Activated T-cell treated with anti-CD3 and anti-CD28 coated beads for 48 hours (primary cell): ENCODE data around the gene COX18.

ENCODE experiments used
- DNase-seq: peaks from one replicate; pipeline ENCODE4 v3.0.0-alpha.2; 2020; ENCODE audit warnings: low read depth

COX18 gene

DNA sequence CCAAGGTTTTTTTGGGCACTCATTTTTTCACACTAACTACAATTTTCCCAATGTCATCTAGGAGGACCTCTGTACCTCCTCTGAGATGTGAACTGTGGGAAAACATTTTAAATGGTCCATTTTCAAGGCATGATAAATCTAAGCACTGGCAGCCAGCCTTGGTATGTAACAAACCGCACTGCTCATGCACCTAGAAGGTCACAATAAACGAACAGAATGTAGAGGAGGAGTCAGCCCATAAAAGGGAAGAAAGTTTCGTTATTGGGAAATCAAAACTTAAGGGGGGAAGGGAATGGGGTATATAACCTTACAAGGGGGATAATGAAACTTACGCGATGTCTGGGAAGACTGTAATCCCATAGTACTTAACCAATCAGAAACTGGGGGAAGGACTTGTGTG lies 16.4 kb downstream of the COX18 start:
- no peak for DNase-seq

DNA sequence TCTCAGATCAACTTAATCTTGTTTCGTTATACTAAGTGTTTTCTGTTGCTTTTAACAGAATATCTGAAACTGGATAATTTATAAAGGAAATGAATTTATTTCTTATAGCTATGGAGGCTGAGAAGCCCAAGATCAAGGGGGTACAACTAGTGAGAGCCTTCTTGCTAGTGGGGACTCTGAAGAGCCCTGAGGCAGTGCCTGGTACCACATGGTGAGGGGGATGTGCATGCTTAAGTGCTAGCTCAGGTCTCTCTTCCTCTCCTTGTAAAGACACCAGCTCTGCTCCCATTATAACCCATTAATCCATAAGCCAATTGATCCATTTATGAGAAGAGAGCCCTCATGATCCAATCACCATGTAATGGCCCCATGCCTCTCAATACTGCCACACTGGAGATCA lies 17.9 kb downstream of the COX18 start:
- no peak for DNase-seq

DNA sequence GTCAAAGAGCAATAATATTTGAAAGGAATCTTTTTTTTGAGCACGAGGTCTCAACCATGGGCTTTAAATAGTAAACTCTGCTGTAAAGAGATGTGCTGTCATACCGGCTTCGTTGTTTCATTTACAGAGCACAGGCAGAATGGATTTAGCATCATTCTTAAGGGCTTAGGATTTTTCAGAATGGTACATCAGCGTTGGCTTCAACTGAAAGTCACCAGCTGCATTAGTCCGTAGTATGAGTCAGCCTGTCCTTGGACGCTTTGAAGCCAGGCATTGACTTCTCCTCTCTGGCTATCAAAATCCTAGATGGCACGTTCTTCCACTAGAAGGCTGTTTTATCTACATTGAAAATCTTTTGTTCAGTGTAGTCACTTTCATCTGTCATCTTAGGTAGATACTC lies 23.6 kb downstream of the COX18 start:
- no peak for DNase-seq

DNA sequence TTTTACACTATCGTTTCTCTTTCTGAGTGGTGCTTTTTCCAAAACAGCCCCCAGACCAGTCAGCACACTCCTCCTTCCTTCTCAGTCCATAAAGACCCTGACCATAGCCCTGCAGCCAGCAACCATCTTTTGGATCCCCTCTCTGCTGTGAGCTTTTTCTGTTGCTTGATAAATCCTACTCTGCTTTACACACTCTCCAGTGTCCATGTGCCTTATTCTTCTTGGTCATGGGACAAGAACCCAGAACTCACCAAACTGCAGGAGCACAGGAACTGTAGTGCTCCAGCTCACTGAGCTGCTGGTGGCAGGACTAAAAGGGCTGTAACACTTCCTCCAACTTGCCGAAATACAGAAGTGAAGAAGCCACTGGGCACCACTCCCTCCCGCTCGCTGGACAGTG lies 32.5 kb downstream of the COX18 start:
- no peak for DNase-seq

DNA sequence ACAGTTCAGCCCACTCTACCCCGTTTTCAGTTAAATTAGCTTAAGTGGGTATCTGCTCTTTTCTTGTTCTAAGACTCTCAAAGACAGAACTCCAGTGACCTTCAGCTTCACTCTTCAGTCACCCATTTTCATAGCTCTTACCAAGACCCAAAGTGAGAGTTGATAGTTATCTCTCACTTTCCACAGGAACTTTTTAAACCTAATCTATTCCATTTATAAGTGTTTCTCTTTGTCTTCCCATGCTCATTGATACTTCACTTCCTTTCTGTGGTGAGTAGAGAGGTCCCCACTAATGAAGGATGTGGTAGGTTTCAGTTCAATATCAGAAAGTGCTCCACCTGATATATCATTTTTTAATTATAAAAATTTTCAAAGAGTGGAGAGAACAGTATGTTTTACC lies 33.4 kb downstream of the COX18 start:
- no peak for DNase-seq

DNA sequence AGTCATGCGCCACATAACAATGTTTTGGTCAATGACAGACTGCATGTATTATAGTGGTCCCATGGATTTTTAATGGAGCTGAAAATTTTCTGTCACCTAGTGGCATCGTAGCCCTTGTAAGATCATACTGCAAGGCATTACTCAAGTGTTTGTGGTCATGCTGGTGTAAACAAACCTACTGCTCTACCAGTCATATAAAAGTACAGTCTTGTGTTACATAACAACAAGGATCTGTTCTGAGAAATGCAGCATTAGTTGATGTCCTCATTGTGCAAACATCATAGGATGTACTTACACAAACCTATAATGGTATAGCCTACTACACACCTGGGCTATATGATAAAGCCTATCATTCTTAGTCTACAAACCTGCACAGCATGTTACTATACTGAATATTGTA lies 34.6 kb downstream of the COX18 start:
- DNase-seq = no peak

DNA sequence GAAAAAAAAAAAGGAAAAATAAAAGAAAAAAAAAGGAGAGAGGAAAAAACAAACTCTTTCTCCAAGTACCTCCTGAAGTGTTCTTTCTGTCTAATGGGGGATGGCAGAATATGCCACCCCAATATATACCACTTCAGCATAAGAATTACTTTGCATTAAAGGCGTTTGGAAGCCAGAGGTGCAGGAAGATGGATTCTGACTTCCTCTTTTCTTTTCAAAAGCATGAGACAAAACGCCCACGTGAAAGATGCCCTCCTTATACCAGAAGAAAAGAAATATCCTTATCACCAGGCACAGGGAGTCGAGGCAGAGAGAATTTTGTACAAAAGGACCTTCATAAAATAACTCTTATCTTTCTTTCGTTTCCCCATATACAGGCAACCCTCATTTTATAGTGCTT lies 40.9 kb downstream of the COX18 start:
- DNase-seq = no peak

DNA sequence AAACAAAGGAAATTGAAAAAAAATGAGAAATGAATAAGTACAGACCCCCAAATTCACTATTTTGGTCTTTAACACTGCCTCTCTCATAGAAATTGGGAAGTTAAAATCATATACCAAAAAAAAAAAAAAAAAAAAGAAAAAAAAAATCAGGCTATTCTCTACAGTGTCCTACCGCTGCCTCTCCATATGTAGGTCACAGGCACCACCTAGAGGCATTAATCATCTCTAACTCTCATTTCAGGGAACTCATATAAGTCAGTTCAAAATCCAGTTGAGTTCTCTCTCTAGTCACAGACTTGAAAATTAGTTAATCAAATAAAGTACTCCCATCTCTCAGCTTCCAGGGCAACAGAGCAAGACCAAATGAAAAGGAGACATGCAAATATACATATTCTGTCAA lies 47.9 kb downstream of the COX18 start:
- no peak for DNase-seq

DNA sequence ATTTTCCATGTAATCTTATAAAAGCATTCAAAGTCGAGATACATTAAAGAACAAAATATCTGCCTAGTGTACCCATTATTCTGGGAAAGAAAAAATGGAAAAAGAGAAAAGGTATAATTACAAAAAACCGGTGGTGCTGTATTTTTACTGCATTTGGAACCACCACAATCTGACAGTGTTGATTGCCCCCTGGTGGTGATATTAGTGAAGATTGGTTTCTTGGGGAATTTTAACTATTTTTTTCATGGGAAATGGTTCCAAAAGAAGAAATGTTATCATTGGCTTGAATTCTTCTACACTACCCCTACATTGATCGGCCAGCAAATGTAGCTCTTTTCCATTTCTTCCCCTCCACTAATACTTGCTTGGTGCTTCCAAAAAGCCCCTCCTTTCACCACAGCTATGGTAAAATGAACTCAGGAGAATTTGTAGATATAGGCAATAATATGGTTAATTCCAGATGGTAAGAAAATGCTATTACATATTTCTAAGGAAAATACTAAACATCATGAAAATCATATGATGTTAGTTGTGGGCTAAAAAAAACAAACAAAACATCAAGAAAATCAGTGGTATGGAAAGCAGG lies 50.0 kb downstream of the COX18 start:
- no peak for DNase-seq

DNA sequence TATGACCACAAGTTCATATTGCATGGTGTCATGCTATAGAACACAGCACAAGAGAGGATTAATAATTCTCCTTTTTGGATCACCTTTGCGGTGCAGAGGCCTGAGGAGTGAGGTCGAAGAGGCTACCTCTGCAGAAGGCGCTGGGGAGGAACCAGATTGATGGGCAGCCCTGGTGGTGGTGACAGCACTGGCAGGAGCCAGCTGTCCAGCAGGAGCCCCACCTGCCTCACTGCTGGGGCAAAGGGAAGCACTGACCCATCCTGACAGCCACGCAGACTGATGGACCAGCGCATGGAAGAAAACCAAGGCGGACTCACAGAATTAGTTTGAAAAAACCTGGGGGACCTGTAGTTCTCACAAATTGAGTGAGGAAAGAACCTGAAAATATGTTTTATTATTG lies 50.9 kb downstream of the COX18 start:
- DNase-seq = no peak

DNA sequence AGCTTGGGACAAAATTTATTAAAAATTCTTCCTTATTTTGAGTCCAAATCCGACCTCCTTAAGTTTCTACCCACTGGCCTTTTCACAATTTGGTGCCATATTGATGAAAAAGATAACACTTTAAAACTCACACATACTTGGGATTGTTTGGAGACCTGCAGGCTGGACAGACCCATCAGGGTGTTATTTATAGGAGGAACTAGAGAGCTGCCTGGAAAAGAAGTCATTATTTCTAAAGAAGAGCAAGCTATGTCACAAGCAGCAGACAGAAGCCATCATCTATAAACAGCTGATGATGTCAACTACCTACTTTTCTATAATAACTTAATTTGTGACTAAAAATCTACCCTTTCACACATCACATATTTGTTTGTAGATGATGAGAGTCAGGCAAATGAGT lies 56.2 kb downstream of the COX18 start:
- DNase-seq = no peak

DNA sequence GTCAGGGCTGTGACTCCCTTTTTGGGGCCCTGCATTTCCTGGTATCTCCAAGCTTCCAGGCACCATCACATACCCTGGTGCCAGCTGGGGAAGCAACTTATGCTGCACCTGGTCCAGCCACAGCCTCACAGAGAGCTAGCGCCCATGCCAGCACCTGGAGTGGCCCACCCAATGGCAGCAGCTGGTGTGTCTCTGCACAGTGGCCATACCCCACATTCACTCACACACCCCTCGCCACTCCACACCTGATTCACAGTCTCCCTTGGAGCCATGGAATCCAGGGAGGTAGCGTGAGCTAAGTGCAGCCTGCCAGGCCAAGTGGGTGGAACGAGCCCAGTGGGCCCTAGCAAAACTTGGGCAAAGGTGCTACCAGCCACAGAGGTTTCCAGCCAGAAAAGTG lies 56.8 kb downstream of the COX18 start:
- DNase-seq = no peak

DNA sequence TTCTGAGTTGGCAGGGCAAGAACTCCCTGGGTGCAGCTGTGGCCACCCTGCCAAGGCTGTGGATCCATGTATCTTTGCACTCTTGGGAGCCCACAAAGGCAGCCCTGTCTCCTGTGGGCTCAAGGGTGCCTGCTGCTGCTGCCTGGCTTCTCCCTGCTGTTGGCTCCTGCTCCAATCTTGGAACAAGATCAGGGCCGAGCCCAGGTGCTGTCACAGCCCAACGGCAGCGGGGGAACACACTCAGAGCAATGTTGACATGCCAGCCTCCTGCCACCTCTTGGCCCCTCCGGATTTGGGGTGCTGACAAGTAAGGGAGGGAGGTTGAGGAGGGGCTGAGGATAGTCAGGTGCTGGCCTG lies 57.9 kb downstream of the COX18 start:
- DNase-seq = no peak

DNA sequence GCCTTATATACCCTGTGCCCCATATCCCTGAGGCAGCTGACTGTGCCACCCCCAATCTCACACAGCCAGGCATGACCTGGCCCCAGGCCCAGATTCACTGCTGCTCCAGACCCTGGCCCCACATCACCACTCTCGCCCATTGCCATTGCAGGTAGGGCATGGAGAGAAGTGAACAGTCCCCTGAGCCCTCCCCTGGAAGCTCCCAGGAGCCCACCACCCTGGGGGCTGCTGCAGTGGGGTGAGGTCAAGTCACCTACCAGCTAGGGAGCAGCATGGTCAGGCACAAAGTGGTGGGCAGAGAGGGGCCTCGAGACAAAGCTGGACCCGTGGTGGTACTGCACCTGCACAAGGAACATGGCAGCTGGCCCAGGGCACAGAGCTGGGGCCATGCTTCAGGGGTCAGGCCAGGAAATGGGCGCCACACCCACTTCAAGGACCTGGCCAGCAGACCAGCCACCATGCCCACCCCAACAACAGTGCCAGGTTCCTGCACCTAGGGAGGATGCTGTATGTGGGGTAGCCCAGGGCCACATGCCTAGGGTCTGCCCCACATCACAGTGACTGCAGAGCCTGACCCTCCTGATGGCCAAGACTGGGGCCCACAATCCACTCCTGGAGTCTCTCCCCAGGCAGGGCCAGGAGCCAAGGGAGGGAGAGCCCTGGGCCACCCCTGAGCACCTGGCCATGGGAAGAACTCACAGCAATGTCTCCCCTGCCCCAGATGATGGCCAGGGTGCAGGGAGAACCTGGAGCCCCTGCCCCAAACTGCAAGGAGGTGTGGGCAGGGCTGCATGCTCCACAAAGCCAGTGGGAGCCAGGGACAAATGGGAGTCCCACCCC lies 58.5 kb downstream of the COX18 start:
- no peak for DNase-seq

DNA sequence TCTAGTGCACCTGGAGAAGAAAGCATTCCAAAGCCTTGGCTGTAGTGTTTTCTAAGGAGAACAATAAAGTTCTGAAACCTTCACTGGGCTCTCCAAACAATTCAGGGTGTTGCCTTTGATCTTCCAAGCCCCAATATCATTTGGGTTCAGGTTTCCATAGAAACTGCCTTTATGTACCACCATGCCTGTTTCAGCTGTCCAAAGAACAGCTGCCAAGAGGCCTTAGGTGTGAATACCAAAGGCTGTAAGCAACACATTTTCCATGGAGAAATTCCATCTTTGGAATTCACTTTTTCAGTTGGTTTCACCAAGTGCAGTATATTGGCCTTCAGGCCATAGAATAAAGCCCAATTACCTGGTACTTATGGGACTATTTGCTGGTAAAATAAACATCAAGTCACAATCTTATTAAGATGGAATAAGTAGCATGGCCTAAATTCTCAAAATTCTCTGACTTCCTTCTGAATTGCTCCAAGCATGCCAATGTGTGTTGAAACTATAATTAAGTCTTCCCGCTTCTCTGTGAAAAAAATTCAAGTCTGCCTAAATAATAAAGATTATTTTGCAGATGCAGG lies 61.9 kb downstream of the COX18 start:
- DNase-seq = no peak

DNA sequence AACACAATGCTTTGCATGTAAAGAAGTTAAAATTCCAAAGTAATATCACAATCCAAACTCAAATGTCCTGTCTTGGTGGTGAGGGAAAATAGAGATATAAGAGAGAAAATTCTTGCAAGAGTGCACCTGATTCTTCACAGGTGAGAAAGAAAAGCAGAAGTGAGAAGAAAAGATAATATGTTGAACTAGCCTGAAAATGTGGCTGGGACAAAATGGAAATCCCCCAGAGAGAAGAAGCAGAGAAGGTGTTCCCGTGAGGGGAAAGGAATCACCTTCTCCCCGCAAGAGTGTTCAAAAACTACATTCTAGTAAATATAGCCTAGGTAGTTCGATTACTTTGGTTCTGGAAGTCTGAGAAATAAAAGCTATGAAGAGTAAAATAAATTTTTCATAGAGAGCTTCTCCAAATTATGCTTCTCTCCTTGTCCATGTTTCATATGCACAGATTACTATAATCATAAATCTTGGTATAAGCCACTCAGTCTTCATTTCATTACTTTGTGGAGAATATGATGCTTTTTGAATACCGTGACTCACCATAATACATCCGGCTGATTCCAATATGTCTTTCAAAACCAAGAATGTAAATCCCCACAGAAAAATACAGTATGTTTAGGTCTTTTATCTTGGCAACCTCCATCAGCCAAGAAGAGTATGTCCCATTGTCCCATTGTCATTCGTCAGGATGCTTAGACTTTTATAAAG lies 63.1 kb downstream of the COX18 start:
- DNase-seq = no peak

DNA sequence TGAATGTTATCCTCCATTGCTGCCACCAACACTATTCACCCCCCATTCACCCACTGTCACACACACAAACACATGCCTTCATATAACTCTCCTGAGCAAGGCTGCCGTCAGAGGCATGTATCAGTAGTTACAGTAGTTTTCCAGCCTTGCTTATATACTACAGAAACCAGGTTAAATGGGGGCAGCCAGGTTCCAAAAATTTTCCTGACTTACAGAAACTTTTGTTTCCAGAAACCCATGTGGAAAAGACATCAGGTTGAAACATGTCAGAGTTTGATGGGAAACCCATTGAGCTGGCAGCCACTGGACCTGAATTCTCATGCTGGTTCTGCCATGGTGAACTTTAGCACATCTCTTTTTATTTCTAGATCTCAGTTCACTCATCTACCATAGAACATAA lies 64.0 kb downstream of the COX18 start:
- DNase-seq = no peak
